NCI-H510A (cell line): ENCODE measurements around the gene NCOA1.
"Not testable (repeated sequence)": the region's sequence is repeated elsewhere in the genome, so short reads cannot be mapped to it uniquely, and the experiment has no call there.

Experiments
- DNase-seq: peaks from one replicate; lab custom pipeline; 2025; lab: John Stamatoyannopoulos, UW

NCOA1 gene

DNA sequence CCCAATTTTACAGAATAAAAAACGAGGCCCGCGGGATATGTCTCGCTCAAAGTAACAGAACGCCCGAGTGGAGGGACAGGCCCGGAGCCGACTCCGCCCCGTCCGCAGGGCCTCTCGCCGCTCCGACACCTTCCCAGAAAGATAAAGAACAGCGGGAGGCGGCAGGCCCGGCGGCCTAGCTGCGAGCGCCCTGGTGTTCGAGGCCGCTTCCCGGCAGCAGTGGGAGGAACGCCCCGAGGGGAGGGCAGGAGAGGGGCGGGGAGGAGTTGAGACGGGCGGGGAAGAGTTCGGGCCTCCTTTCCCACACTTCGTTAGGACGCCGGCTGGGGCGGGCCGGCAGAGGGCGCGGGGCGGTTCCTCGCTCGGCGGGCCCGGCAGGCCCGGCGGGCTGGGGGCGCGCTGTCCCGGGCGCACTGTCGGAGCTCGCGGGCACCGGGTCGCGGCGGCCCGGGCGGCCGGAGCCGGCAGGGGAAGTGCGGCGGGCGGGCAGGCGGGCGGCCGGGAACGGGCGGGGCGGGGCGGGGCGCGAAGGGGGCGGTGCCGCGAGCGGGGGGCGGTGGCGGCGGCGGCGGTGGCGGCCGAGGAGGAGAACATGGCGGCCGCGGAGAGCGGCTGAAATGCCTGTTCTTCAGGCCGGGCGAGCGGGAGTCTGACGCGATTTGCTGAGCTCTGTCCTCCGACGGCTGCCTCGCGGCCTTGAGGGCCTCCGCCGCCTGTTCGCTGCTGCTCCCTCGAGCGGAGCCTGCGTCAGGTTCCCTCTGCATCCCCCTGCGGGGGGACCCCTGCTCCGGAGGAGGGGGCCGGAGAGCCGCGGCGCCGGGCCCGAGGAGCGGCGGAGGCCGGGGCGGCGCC is at the start of gene NCOA1:
NCOA1 (plus strand) TSS at position 565 of the 852 bp plus-strand sequence. CDS start 167,424 bp downstream, outside the sequence.
- peak; percentile 77 for DNase-seq

DNA sequence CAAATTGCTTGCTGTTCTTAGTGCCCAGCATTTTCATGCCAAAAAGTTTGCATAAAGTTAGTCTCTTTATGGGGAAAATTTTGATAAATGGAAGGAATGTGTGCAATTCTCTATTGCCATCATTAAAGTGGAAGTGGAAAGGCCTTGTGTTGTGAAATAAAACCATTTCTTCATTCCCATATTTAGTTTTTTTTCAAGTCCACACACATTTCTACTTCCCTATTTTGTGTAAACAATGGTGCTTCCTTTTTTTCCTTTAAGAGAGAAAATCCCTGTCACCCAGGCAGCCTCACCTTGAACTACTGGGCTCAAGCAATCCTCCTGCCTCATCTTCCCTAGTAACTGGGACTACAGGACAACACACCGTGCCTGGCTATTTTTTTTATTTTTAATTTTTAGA is 42.3 kb upstream of the NCOA1 start:
- DNase-seq = no peak

DNA sequence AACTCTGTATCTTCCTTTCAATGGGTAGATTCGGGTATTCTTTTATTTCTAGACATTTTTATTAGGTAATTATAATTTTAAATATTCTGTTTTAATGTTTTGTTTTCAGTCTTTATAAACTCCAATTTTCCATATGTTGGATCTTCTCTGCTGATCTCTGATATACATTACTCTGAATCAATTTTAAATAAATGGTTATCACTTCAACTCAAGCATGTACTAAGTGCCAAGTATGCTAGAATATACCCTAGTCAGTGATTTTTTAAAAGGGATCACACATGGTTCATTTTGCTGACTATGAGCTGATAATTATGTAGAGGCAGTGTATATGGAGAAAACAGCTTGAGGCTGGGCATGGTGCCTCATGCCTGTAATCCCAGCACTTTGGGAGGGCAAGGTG is 41.7 kb upstream of the NCOA1 start:
- no peak for DNase-seq

DNA sequence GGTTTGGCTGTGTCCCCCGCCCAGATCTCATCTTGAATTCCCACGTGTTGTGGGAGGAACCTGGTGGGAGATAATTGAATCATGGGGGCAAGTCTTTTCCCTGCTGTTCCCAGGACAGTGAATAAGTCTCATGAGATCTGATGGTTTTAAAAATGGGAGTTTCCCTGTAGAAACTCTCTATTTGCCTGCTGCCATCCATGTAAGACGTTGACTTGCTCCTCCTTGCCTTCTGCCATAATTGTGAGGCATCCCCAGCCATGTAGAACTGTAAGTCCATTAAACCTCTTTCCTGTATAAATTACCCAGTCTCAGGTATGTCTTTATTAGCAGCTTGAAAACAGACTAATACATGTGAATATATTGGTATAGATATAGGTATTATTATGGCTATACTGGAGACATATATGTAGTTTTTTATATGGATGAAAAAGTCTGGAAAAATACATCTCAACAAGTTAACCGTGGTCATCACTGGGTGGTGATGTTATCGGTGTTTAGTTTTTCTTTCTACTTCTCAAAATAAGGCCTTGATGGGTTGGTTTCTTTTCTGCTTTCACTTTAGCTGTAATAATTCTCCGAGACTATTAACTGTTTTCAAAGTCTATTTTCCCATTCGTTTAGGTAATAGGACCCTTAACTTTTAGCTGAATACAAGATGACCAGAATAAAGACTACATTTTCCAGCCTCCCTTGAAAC is 39.1 kb upstream of the NCOA1 start:
- DNase-seq = no peak

DNA sequence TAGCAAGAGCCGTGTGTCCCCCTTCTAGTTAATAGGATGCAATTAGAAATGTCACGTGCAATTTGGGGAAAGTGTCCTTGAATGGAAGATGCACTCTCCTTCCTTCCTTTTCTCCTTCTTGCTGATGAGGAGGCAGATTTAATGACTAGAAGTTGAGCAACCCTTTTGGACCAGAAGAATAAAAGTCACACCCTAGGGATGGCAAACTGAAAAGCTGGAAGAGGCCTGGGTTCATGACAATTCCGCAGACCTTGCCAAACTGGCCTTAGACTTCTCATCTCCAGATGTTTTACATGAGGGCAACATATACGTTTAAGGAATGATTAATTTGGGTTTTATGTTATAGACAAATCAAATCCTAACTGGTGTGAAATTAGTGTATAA is 38.6 kb upstream of the NCOA1 start:
- DNase-seq = no peak

DNA sequence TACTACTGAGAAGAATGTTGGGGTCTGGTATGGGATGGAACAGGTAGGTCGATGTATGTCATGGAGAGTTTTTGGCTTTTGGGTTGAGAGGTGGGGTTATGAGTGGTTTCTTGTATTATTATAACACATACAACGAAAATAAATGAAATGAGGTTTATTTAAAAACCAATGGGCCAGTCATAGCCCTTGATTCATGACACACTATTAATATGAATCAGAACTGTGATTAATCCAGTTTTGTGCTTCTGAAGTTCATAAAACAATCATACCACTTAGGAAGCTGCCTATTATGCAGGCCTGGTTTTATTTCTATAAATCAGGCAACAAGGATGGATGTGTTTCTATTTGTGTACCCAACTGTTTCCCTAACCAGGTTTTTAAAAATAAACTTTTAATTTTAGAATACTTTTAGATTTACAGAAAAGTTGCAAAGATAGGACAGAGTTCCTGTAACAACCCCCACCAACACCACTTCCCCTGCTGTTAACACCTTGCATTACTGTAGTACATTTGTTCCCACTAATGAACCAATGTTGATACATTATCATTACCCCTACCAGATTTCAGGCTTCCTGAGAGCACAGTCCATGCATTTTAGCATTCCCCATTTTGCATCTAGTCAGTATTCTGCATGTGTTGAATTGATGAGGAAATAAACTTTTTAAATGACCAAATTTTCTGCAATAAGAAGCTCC is 37.5 kb upstream of the NCOA1 start:
- no peak for DNase-seq

DNA sequence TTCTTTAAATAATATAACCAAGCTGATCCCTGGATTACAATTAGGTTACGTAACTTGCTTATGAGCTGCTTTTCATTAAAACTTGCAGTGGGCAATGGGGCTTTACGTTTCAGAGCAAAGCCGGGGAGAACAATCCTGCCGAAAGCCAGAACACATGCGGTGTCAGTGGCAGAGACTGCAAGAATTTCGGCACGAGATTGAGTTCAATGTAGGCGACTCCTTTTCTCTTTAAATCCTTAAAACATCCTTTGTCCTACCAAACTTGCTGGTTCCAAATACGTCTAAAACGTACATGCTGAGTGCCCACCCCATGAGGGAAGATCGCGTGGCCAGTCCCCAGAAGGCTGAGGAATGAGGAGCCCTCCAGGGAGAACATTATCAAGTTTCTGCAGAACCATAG is 36.8 kb upstream of the NCOA1 start:
- no peak for DNase-seq

DNA sequence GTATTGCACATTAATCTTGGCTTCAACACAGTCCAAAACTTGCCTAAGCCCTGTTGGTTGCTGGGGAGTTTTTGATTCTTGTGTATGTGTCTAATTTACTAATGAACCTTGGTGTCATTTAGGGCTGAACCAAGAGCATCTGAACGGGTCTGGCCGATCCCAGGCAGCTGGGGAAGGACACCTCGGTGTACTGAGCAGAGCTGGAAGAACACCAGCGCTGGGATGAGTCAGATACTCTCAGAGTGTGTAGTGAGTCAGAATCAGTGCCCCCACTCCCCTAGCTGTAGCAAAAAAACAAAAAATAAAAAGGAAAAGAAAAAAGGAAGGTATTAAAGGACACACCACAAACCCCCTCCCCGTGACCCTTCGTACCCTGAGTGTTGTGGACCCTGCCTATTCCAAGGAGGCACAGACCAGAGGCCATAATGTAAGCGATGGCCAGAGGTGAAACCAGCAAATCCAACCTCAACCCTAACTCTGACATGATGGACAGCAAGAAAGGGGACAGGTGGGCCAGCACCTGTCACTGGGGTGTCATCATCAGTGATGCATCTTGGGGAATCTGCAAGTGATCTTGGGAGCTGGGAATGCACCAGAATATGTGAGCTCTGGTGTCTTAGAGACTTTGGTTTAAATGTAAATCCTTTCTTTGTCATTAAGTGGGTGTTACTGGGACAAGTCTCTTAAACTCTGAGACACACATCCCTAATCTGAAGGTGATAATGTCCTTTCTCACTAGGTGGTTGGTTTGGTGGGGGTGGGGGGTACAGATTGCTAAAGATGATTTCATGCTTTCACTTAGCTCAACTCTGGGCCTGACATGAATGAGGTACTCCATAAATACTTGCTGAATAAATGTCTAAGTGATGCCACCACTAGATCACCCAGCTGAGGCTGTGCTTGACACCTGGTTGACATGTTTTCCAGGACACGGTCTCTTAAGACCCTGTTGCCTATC is 34.2 kb upstream of the NCOA1 start:
- DNase-seq = no peak

DNA sequence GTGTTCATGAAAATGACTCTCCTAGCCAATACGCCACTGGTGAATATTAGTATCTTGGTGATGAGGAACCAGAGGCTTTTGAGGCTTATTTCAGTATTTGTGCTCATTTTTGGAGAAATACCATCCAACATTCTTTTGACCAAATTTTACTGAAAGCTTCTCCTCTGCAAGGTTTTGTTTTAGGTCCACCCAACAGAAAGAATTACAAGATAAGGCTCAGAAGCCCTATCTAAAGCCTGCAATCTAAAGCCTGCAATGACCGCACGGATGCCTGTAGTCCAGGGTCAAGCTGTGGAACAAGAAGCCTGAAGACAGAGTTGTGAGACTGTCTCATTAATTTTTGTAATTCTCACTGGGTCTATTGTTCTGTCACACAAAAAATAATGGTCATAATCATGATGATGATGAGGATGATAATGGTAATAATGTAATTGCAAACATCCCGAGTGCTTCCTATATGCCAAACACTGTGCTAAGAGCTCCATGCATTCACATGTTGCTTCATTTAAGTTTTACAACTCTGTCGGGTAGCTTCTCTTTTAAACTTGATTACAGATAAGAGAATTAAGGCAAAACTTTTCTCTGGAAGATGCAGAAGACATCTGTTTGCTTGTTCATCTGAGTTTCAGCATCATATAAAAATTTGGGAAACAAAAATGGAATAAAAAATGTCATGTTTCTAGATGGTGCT is 33.2 kb upstream of the NCOA1 start:
- DNase-seq = no peak

DNA sequence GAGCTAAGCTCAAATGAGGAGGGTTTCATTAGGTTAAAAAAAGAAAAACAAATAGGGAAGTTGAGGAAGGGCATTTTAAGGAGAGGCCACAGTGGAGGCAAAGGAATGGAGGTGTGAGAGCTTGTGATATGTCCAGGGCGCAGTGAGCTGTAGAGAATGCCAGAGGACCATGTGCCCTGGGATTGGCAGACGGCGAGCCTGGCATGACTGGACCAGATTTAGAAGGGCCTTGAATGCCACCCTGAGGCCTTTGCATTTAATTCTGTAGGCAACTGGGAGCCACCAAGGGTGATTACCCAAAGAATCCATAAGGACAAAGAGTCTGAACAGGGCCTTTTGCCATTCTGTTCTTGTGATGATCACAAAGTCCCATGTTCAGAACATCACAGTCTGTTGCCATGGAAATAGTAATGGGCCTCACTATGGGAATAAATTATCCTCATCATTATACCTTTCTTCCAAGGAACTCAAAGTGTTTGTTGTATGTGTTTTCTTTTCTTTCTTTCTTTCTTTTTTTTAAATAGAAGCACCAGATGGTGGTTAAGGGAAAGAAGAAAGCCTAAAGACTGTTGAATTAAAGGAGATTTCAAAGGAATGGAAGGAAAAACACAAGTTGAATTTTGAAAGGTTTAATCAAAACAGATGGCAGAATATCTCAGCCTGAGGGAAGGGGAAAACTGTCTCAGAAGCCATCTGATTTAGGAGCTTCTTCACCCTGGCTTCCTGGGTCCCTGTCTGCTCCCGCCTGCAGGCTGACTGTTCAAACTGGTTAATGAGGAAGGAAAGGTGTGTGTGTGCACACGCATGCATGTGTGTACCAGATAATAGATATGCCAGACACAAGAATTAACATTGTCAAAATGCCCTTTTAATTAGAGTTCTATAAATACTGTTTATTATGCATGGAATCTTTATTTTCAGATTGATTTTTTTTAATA is 31.6 kb upstream of the NCOA1 start:
- no peak for DNase-seq

DNA sequence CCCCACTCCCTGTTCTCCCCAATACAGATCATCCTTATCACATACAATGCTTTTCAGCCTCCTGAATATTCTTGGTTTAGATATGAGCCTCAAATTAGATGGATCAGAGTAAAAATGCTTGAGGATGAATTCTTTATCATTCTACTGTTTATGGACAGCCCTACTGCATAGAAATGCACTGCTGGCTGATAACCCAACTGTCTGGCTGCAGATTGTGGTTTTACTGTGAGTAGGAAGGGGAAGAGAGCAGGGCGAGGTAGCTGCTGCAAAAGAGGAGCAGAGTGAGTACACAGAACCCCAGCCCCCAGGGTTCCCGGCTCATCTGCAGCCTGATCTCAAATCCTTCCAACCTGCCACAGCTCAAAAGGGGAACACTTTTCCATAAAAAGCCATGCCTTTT is 29.4 kb upstream of the NCOA1 start:
- DNase-seq = no peak

DNA sequence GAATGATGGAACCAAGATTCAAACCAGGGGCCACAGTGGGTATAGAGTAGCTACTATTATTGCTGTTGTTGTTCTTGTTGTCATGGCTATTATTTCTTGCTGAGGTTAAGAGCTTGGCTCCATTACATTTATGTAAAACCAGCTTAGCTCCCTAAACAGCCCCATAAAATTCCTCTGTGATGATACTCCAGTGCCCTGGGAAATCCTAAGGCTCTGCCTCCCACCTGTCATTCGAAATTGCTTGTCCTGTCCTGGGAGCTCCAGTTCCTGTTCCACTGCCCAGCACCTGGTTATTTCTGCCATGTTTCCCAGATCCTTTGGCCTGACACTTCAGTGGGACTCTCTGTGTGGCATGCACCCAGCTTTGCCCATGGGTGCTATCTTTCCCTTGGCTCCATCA is 27.8 kb upstream of the NCOA1 start:
- DNase-seq = no peak

DNA sequence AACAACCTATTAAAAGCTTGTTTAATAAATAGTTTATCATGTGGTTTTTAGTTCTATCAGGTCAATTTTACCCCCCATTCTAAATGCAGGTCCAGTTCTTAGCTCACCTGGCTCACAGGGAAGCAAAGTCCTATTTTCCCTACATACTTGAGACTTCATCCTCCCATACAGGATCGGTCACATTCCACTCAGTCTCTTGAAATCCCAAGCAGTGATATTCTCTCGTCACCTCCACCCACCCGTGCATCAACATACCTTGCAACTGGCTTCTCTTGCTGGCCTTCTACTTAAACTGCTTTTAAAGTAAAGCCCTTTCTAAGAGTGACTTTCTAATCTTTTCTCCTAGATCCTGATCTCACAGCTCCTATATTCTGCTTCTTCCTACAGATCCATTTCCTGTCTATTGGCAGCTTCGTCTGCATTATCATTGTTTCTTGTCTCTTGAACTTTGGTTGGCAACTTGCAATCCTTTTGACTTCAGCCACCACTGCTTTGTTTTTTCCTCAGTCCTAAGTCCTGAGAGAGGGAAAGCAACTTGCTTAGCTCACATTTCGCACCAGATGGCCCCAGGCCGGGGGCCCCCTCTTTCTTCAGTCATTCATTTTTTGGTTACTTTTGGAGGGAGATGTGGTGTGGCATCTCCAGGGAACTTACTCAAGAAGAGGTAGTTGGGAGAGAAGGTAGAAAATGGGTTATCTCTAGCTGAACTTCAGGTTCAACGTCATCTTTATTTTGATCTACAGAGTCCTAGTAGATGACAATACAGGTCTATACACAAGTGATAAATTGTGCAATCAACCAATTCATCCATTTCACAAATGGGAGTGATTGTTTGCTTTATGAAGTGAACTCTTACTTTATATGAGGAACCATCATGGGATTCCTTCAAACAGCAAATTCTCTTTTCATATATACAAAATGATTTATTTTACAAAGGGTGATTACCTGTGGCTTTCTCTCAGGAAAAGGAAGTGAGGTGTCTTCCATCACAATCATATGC is 23.9 kb upstream of the NCOA1 start:
- no peak for DNase-seq

DNA sequence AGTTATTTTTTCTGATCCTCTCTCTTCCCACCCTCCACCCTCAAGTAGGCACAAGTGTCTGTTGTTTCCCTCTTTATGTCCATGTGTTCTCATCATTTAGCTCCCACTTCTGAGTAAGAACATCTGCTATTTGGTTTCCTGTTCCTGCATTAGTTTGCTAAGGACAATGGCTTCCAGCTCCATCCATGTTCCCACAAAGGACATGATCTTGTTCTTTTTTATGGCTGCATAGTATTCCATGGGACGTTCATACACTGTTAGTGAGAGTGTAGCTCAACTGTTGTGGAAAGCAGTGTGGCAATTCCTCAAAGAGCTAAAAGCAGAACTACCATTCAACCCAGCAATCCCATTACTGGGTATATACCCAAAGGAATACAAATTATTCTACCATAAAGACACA is 22.6 kb upstream of the NCOA1 start:
- DNase-seq = not testable (repeated sequence)

DNA sequence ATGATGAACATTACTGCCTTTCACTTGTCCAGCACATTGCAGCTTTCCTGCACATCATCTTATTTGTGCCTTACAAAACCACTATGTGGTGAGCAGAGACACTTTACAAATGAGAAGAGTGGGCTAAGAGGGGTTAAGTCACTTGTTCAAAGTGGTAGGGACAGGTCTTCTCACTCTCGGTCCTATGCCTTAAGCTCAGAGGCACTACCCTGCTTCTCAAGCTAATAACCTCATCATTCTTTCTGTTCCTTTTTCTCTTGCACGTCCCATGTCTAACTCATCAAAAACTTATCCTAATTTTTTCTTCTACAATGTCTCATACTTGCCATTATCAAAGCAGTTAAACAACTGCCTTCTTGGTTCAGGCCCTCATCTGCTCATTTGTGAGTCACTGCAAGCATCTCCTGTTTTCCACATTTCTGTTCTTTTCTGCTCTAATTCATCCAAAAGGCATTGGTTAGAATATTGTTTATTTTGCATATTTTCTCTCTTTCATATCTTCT is 21.9 kb upstream of the NCOA1 start:
- no peak for DNase-seq

DNA sequence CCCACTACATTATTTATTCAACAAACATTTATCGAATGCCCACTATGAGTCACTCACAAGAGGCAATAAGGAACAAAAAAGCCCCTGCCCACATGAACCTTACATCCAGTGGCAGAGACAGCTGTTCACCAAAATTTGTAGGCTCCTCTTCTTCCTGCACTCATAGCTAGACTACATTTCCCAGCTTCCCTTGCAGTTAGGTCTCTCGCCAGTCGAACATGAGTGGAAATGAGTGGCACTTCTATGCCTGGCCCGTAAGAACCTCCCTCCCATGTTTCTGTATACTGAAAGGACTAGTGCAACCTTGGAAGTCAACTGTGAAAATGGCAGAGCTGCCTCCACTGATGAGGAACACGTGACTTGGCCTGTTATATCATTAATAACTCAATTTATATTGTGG is 19.4 kb upstream of the NCOA1 start:
- no peak for DNase-seq

DNA sequence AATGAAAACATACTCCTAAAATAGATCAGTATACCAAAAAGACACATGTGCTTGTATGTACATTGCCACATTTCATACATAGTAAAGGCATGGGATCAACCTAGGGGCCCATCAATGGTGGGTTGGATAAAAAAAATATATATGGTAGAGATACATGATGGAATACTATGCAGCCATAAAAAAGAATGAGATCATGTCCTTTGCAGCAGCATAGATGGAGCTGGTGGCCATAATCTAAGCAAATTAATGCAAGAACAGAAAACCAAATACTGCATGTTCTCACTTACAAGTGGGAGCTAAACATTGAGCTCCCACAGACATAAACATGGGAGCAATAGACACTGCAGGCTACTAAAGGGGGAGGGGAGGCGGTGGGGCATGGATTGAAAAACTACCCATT is 18.6 kb upstream of the NCOA1 start:
- DNase-seq = no peak

DNA sequence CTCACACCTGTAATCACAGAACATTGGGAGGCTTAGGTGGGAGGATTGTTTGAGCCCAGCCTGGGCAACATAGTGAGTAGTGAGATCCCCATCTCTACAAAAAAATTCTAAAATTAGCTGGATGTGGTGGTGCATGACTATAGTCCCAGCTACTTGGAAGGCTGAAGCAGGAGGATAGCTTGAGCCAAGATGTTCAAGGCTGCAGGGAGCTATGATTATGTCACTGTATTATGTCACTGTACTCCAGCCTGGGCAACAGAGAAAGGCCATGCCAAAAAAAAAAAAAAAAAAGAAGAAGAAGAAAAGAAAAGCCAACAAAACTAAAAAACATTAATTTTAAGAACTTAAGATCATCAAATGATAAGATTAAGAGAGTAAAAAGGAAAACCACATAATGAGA is 17.4 kb upstream of the NCOA1 start:
- no peak for DNase-seq

DNA sequence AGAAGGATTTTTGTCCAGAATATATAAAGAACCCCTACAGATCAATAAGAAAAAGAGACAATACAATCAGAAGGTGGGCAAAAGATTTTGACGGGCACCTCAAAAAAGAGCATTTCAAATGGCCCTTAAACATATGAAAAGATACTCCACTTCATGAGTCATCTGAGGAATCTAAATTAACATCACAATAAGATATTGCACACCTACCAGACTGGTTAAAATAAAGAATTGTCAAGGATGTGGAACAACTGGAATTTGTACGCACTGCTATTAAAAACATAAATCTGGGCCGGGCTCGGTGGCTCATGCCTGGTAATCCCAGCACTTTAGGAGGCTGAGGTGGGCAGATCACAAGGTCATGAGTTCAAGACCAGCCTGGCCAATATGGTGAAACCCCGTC is 17.0 kb upstream of the NCOA1 start:
- DNase-seq = no peak
